ENCODE data around the gene BAZ1A. TPM values are rescaled to one million over a fixed set of nuclear protein-coding genes. Genes with fewer than 3 reads are reported as not detected.

The BAZ1A gene
- total and polyA plus RNA-seq, 2 experiments from 2014 or later: 24.2 to 26.8 TPM

DNA sequence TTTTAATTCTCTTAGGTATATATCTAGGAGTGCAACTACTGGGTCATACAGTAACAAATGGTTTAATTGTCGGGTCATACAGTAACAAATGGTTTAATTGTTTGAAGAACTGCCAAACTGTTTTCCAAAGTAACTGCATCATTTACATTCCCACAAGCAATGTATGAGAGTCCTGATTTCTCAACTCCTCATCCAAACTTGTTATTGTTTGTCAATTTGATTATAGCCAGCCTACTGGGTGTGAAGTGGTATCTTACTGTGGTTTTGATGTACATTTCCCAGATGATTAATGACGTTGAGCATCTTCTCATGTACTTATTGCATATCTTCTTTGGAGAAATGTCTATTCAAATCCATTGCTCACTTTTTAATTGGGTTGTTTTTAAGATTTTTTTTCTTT, 93.1 kb downstream of the BAZ1A start:
- Mint-ChIP-seq H3K4me3 (no peak overlapping the region), H3K4me1 (no peaks in the 10 kb centered on the region), H3K27me3 (ENCODE audit: insufficient read depth, low read depth, poor library complexity) (no peaks in the 10 kb centered on the region), H3K36me3 (ENCODE audit: low read depth) (peaks cover 39% of the 10 kb centered on the region; the same call in 2 of the 3 replicates), H3K27ac (no peak overlapping the region), H3K9me3 (no peaks in the 10 kb centered on the region)
- H3K36me3 ChIP-seq (ENCODE audit: insufficient read depth): no peaks in the 10 kb centered on the region; the same call in 1 of the 2 replicates
- H3K27ac ChIP-seq (ENCODE audit: low read depth): no peak overlapping the region
- no peak for DNase-seq (ENCODE audit: low spot score)
- H3F3A ChIP-seq (replicated peaks; ENCODE audit: low read depth): no peaks in the 10 kb centered on the region
- no peak for ATAC-seq
- H2AFZ ChIP-seq: no peak overlapping the region
- TF ChIP-seq EZH2 (IDR thresholded peaks at IDR 0.05; ENCODE audit: low read depth, unreplicated experiment) (no peak), ZNF331 (CRISPR knock-in tag; IDR thresholded peaks at IDR 0.05; ENCODE audit: low read depth) (no peak), POLR2AphosphoS5 (IDR thresholded peaks at IDR 0.05; ENCODE audit: low read depth) (no peak), CREB1 (CRISPR knock-in tag; IDR thresholded peaks at IDR 0.05; ENCODE audit: low read depth) (no peak), STAT1 (IDR thresholded peaks at IDR 0.05; ENCODE audit: unreplicated experiment) (no peak)
- TF ChIP-seq, protein P1, sequence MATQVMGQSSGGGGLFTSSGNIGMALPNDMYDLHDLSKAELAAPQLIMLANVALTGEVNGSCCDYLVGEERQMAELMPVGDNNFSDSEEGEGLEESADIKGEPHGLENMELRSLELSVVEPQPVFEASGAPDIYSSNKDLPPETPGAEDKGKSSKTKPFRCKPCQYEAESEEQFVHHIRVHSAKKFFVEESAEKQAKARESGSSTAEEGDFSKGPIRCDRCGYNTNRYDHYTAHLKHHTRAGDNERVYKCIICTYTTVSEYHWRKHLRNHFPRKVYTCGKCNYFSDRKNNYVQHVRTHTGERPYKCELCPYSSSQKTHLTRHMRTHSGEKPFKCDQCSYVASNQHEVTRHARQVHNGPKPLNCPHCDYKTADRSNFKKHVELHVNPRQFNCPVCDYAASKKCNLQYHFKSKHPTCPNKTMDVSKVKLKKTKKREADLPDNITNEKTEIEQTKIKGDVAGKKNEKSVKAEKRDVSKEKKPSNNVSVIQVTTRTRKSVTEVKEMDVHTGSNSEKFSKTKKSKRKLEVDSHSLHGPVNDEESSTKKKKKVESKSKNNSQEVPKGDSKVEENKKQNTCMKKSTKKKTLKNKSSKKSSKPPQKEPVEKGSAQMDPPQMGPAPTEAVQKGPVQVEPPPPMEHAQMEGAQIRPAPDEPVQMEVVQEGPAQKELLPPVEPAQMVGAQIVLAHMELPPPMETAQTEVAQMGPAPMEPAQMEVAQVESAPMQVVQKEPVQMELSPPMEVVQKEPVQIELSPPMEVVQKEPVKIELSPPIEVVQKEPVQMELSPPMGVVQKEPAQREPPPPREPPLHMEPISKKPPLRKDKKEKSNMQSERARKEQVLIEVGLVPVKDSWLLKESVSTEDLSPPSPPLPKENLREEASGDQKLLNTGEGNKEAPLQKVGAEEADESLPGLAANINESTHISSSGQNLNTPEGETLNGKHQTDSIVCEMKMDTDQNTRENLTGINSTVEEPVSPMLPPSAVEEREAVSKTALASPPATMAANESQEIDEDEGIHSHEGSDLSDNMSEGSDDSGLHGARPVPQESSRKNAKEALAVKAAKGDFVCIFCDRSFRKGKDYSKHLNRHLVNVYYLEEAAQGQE (IDR thresholded peaks at IDR 0.05; ENCODE audit: unreplicated experiment): no peak
- H3K27me3 ChIP-seq (ENCODE audit: insufficient read depth): no peaks in the 10 kb centered on the region
- H3K4me1 ChIP-seq (ENCODE audit: insufficient read depth): no peaks in the 10 kb centered on the region
- no peaks in the 10 kb centered on the region; the same call in 1 of the 2 replicates for H4K20me1 ChIP-seq (replicated peaks; ENCODE audit: insufficient read depth)
- H3K9me2 ChIP-seq (ENCODE audit: insufficient read depth): no peaks in the 10 kb centered on the region
- no peak overlapping the region for H3K4me2 ChIP-seq
- H3K79me2 ChIP-seq (replicated peaks; ENCODE audit: insufficient read depth): no peaks in the 10 kb centered on the region
- H3K4me3 ChIP-seq: no peak overlapping the region

- Histone ChIP-seq H3K79me2 (replicated peaks; ENCODE audit: insufficient read depth) (no peaks in the 10 kb centered on the region), H3F3A (replicated peaks; ENCODE audit: low read depth) (no peaks in the 10 kb centered on the region), H2AFZ (no peak overlapping the region), H3K27me3 (ENCODE audit: insufficient read depth) (no peaks in the 10 kb centered on the region), H3K4me2 (no peak overlapping the region), H3K4me3 (no peak overlapping the region), H3K4me1 (ENCODE audit: insufficient read depth) (no peaks in the 10 kb centered on the region), H3K36me3 (ENCODE audit: insufficient read depth) (no peaks in the 10 kb centered on the region; the same call in 1 of the 2 replicates), H3K27ac (ENCODE audit: low read depth) (no peak overlapping the region), H4K20me1 (replicated peaks; ENCODE audit: insufficient read depth) (no peaks in the 10 kb centered on the region; the same call in 1 of the 2 replicates), H3K9me2 (ENCODE audit: insufficient read depth) (no peaks in the 10 kb centered on the region)
- no peak for ATAC-seq
- Mint-ChIP-seq H3K9me3 (no peaks in the 10 kb centered on the region), H3K27ac (no peak overlapping the region), H3K36me3 (ENCODE audit: low read depth) (peaks cover 39% of the 10 kb centered on the region; the same call in 2 of the 3 replicates), H3K4me1 (no peaks in the 10 kb centered on the region), H3K27me3 (ENCODE audit: insufficient read depth, low read depth, poor library complexity) (no peaks in the 10 kb centered on the region), H3K4me3 (no peak overlapping the region)
- no peak for DNase-seq (ENCODE audit: low spot score)
- TF ChIP-seq, protein P2, sequence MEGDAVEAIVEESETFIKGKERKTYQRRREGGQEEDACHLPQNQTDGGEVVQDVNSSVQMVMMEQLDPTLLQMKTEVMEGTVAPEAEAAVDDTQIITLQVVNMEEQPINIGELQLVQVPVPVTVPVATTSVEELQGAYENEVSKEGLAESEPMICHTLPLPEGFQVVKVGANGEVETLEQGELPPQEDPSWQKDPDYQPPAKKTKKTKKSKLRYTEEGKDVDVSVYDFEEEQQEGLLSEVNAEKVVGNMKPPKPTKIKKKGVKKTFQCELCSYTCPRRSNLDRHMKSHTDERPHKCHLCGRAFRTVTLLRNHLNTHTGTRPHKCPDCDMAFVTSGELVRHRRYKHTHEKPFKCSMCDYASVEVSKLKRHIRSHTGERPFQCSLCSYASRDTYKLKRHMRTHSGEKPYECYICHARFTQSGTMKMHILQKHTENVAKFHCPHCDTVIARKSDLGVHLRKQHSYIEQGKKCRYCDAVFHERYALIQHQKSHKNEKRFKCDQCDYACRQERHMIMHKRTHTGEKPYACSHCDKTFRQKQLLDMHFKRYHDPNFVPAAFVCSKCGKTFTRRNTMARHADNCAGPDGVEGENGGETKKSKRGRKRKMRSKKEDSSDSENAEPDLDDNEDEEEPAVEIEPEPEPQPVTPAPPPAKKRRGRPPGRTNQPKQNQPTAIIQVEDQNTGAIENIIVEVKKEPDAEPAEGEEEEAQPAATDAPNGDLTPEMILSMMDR (conservative IDR thresholded peaks at IDR 0.05; ENCODE audit: low read depth in 2 of 2): no peak
- TF ChIP-seq EZH2phosphoT487 (IDR thresholded peaks at IDR 0.05; ENCODE audit: unreplicated experiment): no peak
- TF ChIP-seq, protein P3, sequence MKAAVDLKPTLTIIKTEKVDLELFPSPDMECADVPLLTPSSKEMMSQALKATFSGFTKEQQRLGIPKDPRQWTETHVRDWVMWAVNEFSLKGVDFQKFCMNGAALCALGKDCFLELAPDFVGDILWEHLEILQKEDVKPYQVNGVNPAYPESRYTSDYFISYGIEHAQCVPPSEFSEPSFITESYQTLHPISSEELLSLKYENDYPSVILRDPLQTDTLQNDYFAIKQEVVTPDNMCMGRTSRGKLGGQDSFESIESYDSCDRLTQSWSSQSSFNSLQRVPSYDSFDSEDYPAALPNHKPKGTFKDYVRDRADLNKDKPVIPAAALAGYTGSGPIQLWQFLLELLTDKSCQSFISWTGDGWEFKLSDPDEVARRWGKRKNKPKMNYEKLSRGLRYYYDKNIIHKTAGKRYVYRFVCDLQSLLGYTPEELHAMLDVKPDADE (IDR thresholded peaks at IDR 0.05): no peak
- no peak for TF ChIP-seq ZNF331 (CRISPR knock-in tag; IDR thresholded peaks at IDR 0.05; ENCODE audit: low read depth)
- no peak for TF ChIP-seq STAT1 (IDR thresholded peaks at IDR 0.05; ENCODE audit: unreplicated experiment)
These were observed 93.9 kb downstream of the BAZ1A start for GRCh38 chr14:34781242-34781641.
